GM13977 (cell line): ENCODE data around the gene EXOC6B.

Experiments
- DNase-seq: peaks from one replicate; pipeline ENCODE4 v3.0.0; 2012; ENCODE audit warnings: low spot score
- CTCF ChIP-seq: IDR thresholded peaks from 2 replicates; pipeline ENCODE4 v1.5.1; 2012; ENCODE audit warnings: mild to moderate bottlenecking, control low read depth; ENCODE audit not compliant: insufficient read depth; ENCODE audit errors: extremely low read depth, missing control alignments
- in situ Hi-C: fragments of 300-500 bp; cut with MboI; formaldehyde crosslinking; loops from one replicate; pipeline ENCODE4 v1.12.0; 2022; ENCODE audit warnings: low sequenced_read_pairs, low pct_unique_long_range_greater_than_20kb, mixed read lengths, inconsistent platforms; ENCODE audit not compliant: unreplicated experiment

The EXOC6B gene

DNA sequence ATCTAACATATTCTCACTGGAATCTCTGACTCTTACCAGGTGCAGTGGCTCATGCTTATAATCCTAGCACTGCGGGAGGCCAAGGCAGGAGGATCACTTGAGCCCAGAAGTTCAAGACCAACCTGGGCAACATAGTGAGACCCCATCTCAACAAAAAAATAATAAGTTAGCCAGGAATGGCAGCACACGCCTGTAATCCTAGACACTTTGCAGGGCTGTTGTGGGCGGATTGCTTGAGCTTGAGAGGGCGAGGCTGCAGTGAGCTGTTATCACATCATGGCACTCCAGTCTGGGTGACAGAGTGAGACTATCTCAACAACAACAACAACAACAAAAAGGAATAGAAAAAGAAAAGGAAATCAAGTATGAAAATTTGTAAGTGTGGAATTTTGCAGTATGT lies 371.6 kb downstream of the EXOC6B start:
- no peak for DNase-seq
- no peak for TF ChIP-seq CTCF
- in situ Hi-C loops = no loop called here

DNA sequence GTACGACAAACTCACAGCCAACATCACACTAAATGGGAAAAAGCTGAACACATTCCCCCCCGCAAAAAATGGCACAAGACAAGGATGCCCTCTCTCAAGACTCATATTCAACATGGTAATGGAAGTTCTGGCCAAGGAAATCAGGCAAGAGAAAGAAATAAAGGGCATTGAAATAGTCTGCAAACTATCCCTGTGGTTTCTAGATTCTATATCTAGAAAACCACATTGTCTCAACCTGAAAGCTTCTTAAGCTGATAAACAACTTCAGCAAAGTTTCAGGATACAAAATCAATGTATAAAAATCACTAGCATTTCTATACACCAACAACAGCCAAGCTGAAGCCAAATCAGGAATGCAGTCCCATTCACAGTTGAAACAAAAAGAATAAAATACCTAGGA lies 383.6 kb downstream of the EXOC6B start:
- no peak for DNase-seq
- TF ChIP-seq CTCF = no peak
- in situ Hi-C loops = no loop called here

GRCh38 chr2:72439892-72440291 lies 385.9 kb downstream of the EXOC6B start:
- in situ Hi-C loops = no loop called here
- TF ChIP-seq CTCF = no peak
- DNase-seq = no peak

GRCh38 chr2:72438364-72438763 lies 387.5 kb downstream of the EXOC6B start:
- in situ Hi-C loops = no loop called here
- TF ChIP-seq CTCF = no peak
- DNase-seq = no peak

DNA sequence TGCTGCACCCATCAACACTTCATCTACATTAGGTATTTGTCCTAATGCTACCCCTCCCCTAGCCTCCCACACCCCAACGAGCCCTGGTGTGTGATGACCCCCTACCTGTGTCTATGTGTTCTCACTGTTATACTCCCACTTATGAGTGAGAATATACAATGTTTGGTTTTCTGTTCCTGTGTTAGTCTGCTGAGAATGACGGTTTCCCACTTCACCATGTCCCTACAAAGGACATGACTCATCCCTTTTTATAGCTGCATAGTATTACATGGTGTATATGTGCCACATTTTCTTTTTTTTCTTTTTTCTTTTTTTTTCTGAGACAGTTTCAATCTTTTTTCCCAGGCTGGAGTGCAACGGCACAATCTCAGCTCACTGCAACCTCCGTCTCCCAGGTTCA lies 394.1 kb downstream of the EXOC6B start:
- in situ Hi-C loops = no loop called here
- no peak for DNase-seq
- no peak for TF ChIP-seq CTCF

- TF ChIP-seq CTCF = no peak
- DNase-seq = no peak
- in situ Hi-C loops = no loop called here
Measured at GRCh38 chr2:72427022-72427861, 398.6 kb downstream of the EXOC6B start.
